Right renal cortex interstitium (tissue), 3 donors: ENCODE data around the gene JPT2. TPM values are rescaled to one million over a fixed set of nuclear protein-coding genes. Genes with fewer than 3 reads are reported as not detected.

Source experiments
- DNase-seq, 3 donors: peaks; one replicate each; pipeline ENCODE4 v3.0.0-alpha.2; 2013; ENCODE audit warnings: low read depth in 3 of 3, low spot score in 2 of 3
- polyA plus RNA-seq, 3 donors: library from polyadenylated mRNA; unstranded; fragments of 120-200 nt; gene quantifications; one replicate each; pipeline ENCODE4 v1.2.1, GENCODE V29; 2013; ENCODE audit not compliant: insufficient read length in 3 of 3

Gene JPT2
- 10 to 100 TPM; 80.4 to 87.2 (median 81.1) TPM for polyA plus RNA-seq

GRCh38 chr16:1677942-1678499, at the start of gene JPT2:
Gene JPT2, plus strand, starts transcription at chr16:1678279. Its CDS starts 34 bp downstream, at chr16:1678313.
- peak; percentile 89 to 93 (median 89) for DNase-seq

- no peak for DNase-seq
These were observed 47.4 kb upstream of the JPT2 start for GRCh38 chr16:1630450-1631213.

GRCh38 chr16:1631230-1631629, 46.8 kb upstream of the JPT2 start:
- DNase-seq, result no peak

- no peak for DNase-seq
These were observed 46.0 kb upstream of the JPT2 start for GRCh38 chr16:1631931-1632637.

- no peak for DNase-seq
These were observed 45.5 kb upstream of the JPT2 start for GRCh38 chr16:1632638-1632970.

GRCh38 chr16:1633310-1633709, 44.8 kb upstream of the JPT2 start:
- DNase-seq, result no peak

- DNase-seq, result no peak
These were observed 43.5 kb upstream of the JPT2 start for GRCh38 chr16:1634541-1634940.

GRCh38 chr16:1635070-1635469, 43.0 kb upstream of the JPT2 start:
- no peak for DNase-seq

- no peak for DNase-seq
These were observed 40.6 kb upstream of the JPT2 start for GRCh38 chr16:1637526-1637925.

- no peak for DNase-seq
These were observed 39.3 kb upstream of the JPT2 start for GRCh38 chr16:1638757-1639156.

- no peak for DNase-seq
These were observed 38.8 kb upstream of the JPT2 start for GRCh38 chr16:1639282-1639681.

GRCh38 chr16:1639860-1640259, 38.2 kb upstream of the JPT2 start:
- DNase-seq, result no peak

GRCh38 chr16:1640261-1640941, 37.7 kb upstream of the JPT2 start:
- no peak for DNase-seq

GRCh38 chr16:1641261-1641660, 36.8 kb upstream of the JPT2 start:
- DNase-seq, result no peak

- no peak for DNase-seq
These were observed 35.9 kb upstream of the JPT2 start for GRCh38 chr16:1642148-1642547.

GRCh38 chr16:1642753-1643152, 35.3 kb upstream of the JPT2 start:
- DNase-seq, result no peak

GRCh38 chr16:1643521-1643920, 34.6 kb upstream of the JPT2 start:
- no peak for DNase-seq

GRCh38 chr16:1645914-1646525, 32.1 kb upstream of the JPT2 start:
- no peak for DNase-seq

GRCh38 chr16:1647856-1648255, 30.2 kb upstream of the JPT2 start:
- DNase-seq, result no peak

GRCh38 chr16:1650131-1650530, 27.9 kb upstream of the JPT2 start:
- no peak for DNase-seq
